ENCODE results near the gene ANKRD10.

ANKRD10 gene

DNA sequence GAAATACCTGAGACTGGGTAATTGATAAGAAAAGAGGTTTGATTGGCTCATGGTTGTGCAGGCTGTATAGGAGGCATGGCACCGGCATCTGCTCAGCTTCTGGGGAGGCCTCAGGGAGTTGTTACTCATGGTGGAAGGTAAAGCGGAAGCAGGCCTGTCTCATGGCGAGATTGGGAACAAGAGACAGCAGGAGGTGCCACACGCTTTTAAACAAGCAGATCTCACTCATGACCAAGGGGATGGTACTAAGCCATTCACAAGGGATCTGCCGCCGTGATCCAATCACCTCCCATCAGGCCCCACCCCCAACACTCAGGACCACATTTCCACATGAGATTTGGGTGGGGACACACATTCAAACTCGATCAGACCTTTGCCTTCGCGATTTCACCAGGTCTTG, 86.2 kb downstream of the ANKRD10 start:
- no peak for DNase-seq
